Upper lobe of left lung (tissue), 6 donors: ENCODE results near the gene SLC4A2. TPM values are rescaled to one million over a fixed set of nuclear protein-coding genes. Genes with fewer than 3 reads are reported as not detected.
"Not testable (repeated sequence)": the region's sequence is repeated elsewhere in the genome, so short reads cannot be mapped to it uniquely, and the experiment has no call there.

ENCODE experiments used
- ATAC-seq, 2 donors: fragments of 200-7000 bp; cut with Tn5 transposase; one replicate each; pipeline ENCODE4 v1.9.1; 2022; ENCODE audit warnings: mild to moderate bottlenecking in 2 of 2, moderate library complexity in 2 of 2; ENCODE audit not compliant: low FRiP score in 2 of 2
- DNase-seq, 2 donors: peaks; one replicate each; pipeline ENCODE4 v3.0.0-alpha.2; 2019 to 2020
- H3K27ac ChIP-seq, 4 donors: fragments of 200-600 bp; sonication (generic); one replicate each; pipeline ENCODE4 v1.5.1; 2016 to 2019
- H3K27me3 ChIP-seq, 4 donors: fragments of 200-600 bp; sonication (generic); one replicate each; pipeline ENCODE4 v1.5.1; 2017 to 2019
- H3K36me3 ChIP-seq, 4 donors: fragments of 200-600 bp; sonication (generic); one replicate each; pipeline ENCODE4 v1.5.1; 2016 to 2019
- H3K4me1 ChIP-seq, 4 donors: fragments of 200-600 bp; sonication (generic); one replicate each; pipeline ENCODE4 v1.5.1; 2018 to 2019
- H3K4me3 ChIP-seq, 4 donors: fragments of 200-600 bp; sonication (generic); one replicate each; pipeline ENCODE4 v1.5.1; 2017 to 2019; ENCODE audit warnings: mild to moderate bottlenecking in 2 of 4, moderate library complexity in 1 of 4
- H3K9me3 ChIP-seq, 4 donors: fragments of 200-600 bp; sonication (generic); one replicate each; pipeline ENCODE4 v1.5.1; 2018 to 2019
- CTCF ChIP-seq, 6 experiments: fragments of 450-650 bp in 4 of 6; fragments of 200-600 bp in 2 of 6; sonication (generic) in 2 of 6; IDR thresholded peaks; one replicate each; pipeline ENCODE4 v1.5.1; 2016 to 2019; ENCODE audit warnings: antibody characterized with exemption in 6 of 6
- EP300 ChIP-seq, 4 donors: sonication (generic); formaldehyde crosslinking; IDR thresholded peaks; one replicate each; pipeline ENCODE4 v1.5.1; 2017; ENCODE audit warnings: antibody characterized with exemption in 4 of 4, control low read depth in 2 of 4
- POLR2A ChIP-seq, 4 donors: fragments of 450-650 bp; IDR thresholded peaks; one replicate each; pipeline ENCODE4 v1.5.1; 2016 to 2017; ENCODE audit warnings: antibody characterized with exemption in 4 of 4, mild to moderate bottlenecking in 2 of 4
- POLR2AphosphoS5 ChIP-seq, 2 donors: sonication (generic); formaldehyde crosslinking; IDR thresholded peaks; one replicate each; pipeline ENCODE4 v1.5.1; 2017; ENCODE audit warnings: antibody characterized with exemption in 2 of 2
- WGBS, 2 donors: methylation state at CpG; one replicate each; pipeline ENCODE4 v1.1.5; 2017 to 2018; 5-methylcytosine and 5-hydroxymethylcytosine counted together
- total RNA-seq, 6 donors: library from RNA; depleted of rRNA in 4 of 6; stranded (reverse); fragments of >200 nt in 4 of 6; gene quantifications; one replicate each; pipeline versions ENCODE4 v1.1.0 to v1.2.1, GENCODE V29; 2016 to 2021
- donor health status: DM: no; HTN: no; CAD: no; lungs with moderate emphysema.
- donor health status: DM: no; HTN: yes; CAD: no; lungs with severe emphysema.

SLC4A2 gene
- total RNA-seq, 6 donors from 2014 or later = 88.4 to 312 (median 188) TPM

- no peak for TF ChIP-seq POLR2AphosphoS5 (IDR thresholded peaks at IDR 0.05)
- TF ChIP-seq EP300 (IDR thresholded peaks at IDR 0.05) = no peak
- TF ChIP-seq POLR2A (IDR thresholded peaks at IDR 0.05) = no peak
- TF ChIP-seq CTCF (IDR thresholded peaks at IDR 0.05) = no peak
- no peak for DNase-seq
- no peak overlapping the region for H3K27ac ChIP-seq
These were observed 36.2 kb upstream of the SLC4A2 start for GRCh38 chr7:151023232-151023631.

GRCh38 chr7:151024435-151025056 is 34.8 kb upstream of the SLC4A2 start, which contains the start of gene ATG9B:
Gene ATG9B (minus strand): TSS chr7:151024494. CDS start chr7:151024423, 71 bp downstream.
- H3K4me3 ChIP-seq = no peak within 1 kb of the TSS
- ATAC-seq (no peak), DNase-seq (no peak)
- H3K27me3 ChIP-seq = peaks cover 0 to 3% (median 1%) of the 10 kb centered on the region in 4 donors
- 75 to 80% methylated on average over 4 of the region's 4 CpGs for WGBS, 2 donors
- no peaks in the 10 kb centered on the region for H3K36me3 ChIP-seq
- H3K27ac ChIP-seq = no peak within 1 kb of the TSS
- H3K4me1 ChIP-seq = peaks cover 10 to 19% (median 13%) of the 10 kb centered on the region in 4 donors
- H3K9me3 ChIP-seq = no peaks in the 10 kb centered on the region
- TF ChIP-seq CTCF (IDR thresholded peaks at IDR 0.05) = no peak
- TF ChIP-seq POLR2AphosphoS5 (IDR thresholded peaks at IDR 0.05) = no peak
- no peak for TF ChIP-seq POLR2A (IDR thresholded peaks at IDR 0.05)
- TF ChIP-seq EP300 (IDR thresholded peaks at IDR 0.05) = no peak

More at GRCh38 chr7:151023232-151023631, 36.2 kb upstream of the SLC4A2 start:
- Histone ChIP-seq H3K27me3 (peaks cover 0 to 16% (median 10%) of the 10 kb centered on the region in 4 donors), H3K9me3 (no peaks in the 10 kb centered on the region), H3K4me1 (peaks cover 16 to 23% (median 17%) of the 10 kb centered on the region in 4 donors), H3K36me3 (no peaks in the 10 kb centered on the region), H3K4me3 (no peak overlapping the region)
- no peak for ATAC-seq
- 71 to 77% methylated on average over 9 to 10 of the region's 10 CpGs for WGBS, 2 donors

GRCh38 chr7:151025924-151026671 is 33.3 kb upstream of the SLC4A2 start:
- Histone ChIP-seq H3K4me1 (peaks cover 10 to 28% (median 14%) of the 10 kb centered on the region in 4 donors), H3K36me3 (no peaks in the 10 kb centered on the region), H3K9me3 (no peaks in the 10 kb centered on the region), H3K27ac (no peak overlapping the region), H3K4me3 (no peak overlapping the region), H3K27me3 (no peaks in the 10 kb centered on the region)
- 83 to 85% methylated on average over 4 of the region's 4 CpGs for WGBS, 2 donors
- DNase-seq (no peak), ATAC-seq (no peak)
- TF ChIP-seq POLR2A (IDR thresholded peaks at IDR 0.05) = no peak
- TF ChIP-seq CTCF (IDR thresholded peaks at IDR 0.05) = no peak
- TF ChIP-seq POLR2AphosphoS5 (IDR thresholded peaks at IDR 0.05) = no peak
- TF ChIP-seq EP300 (IDR thresholded peaks at IDR 0.05) = no peak

GRCh38 chr7:151026771-151027727 is 32.3 kb upstream of the SLC4A2 start:
- H3K36me3 ChIP-seq, H3K9me3 ChIP-seq, ATAC-seq, H3K27me3 ChIP-seq: not testable (repeated sequence)
- Histone ChIP-seq H3K4me1 (peaks cover 10 to 28% (median 14%) of the 10 kb centered on the region in 4 donors), H3K27ac (peak overlapping the region; percentile 65 to 87 (median 73)), H3K4me3 (peak overlapping the region in 3 of 4 donors; percentile 71 to 85 (median 80))
- DNase-seq = peak in 1 of 2 donors; percentile 38
- WGBS, 2 donors = 43 to 55% methylated on average over 19 of the region's 19 CpGs
